IPS-NIHi7 (cell line): ENCODE results near the gene FBP2.
"Not testable (repeated sequence)": the region's sequence is repeated elsewhere in the genome, so short reads cannot be mapped to it uniquely, and the experiment has no call there.

Source experiments
- DNase-seq: peaks from one replicate; pipeline ENCODE4 v3.0.0; 2012; ENCODE audit warnings: mixed read lengths; ENCODE audit errors: extremely low spot score

The FBP2 gene

DNA sequence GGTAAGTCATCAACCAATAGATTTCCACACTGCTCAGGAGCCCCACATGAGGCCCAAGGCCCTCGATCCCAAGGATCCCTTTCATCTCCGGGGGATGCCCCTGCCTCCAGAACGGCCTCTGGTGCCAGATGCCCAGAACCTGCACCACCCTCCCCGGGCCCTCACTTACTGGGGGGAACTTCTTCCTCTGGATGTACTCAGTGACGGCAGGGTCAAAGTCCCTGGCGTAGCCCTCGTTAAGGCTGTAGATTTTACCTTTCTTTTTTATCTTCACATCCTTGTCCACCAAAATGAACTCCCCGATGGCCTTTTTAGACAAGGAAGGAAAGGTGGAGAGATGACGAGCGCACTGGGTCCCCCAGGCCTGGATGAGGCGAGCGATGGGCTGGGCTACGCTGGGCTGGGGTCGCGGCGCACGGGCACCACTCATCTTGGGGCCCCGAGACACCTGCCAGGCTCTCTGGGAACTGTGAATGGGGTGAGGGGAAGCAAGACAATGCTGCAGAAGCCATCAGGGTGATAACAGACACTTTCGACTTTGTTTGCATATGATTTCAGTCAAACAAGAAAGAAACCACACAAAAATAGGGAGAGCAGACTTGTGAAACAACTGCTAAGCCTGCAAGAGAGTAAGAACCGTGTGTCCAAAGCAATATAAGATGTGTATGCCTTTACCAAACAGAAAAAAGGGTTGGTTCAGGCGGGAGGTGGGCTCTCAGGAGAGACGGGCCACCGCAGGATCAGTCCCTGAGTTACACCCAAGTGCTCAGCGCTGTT lies 13.2 kb upstream of the FBP2 start:
- DNase-seq = no peak

GRCh38 chr9:94603259-94604160 lies 9.9 kb upstream of the FBP2 start:
- DNase-seq = peak; percentile 96

DNA sequence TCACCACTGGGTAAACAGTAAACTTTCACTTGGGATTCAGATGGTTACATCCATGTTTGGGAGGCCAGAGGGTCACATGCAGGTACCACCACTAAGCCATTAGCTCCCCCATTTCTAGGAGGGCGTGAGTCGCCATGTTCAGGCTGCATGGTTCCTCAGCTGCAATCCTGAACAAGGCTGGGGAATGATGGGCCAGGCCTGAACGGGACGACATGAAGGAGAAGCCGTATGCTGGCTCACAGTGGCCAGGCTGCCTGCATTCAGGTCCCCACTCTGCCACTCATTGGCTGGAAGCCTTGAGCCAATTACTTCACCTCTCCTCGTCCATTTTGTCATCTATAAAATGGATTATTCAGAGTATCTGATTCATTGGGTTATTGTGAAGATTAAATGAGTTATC lies 9.0 kb upstream of the FBP2 start:
- DNase-seq = no peak

DNA sequence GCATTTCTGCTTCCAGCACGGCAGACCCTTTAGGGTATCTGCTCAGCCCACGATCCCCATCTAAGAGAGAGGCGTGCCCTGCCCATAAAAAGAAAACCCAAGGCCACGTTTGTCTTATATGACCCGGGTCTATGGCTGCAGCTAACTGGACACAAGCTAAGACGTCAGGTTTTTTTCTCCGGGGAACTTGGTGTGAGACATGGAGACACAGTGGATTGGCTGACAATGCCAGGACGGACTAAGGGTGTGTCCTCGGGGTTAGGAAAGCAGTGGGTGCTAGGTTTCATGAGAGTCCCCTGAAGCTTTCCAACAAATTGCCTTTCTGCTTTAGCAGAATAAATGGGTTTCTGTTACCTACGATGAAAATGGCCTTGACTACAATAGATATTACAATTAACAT lies 7.1 kb upstream of the FBP2 start:
- DNase-seq = no peak

GRCh38 chr9:94600258-94600657 lies 6.6 kb upstream of the FBP2 start:
- DNase-seq = no peak

GRCh38 chr9:94599102-94599501 lies 5.5 kb upstream of the FBP2 start:
- DNase-seq = no peak

GRCh38 chr9:94592683-94593082 lies 941 bp downstream of the FBP2 start:
- DNase-seq = not testable (repeated sequence)

DNA sequence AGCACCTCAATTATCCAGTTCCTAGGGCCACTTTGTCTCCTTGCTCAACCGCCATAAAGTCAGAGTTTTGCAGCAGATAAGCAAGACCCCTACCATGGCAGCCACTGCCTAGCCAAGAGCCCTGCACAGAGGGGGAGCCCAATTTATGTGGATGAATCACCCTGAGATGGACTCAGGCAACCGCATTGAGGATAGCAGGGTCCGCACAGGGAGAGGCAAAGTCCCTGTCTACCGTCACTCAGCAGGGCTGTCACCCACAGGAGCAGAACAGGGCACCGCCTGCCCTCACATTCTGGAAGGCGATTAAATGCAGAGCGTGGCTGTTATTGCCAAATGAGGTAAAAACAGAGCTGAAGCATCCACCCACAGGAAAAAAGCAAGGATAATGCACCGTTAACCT lies 1.7 kb downstream of the FBP2 start:
- no peak for DNase-seq

DNA sequence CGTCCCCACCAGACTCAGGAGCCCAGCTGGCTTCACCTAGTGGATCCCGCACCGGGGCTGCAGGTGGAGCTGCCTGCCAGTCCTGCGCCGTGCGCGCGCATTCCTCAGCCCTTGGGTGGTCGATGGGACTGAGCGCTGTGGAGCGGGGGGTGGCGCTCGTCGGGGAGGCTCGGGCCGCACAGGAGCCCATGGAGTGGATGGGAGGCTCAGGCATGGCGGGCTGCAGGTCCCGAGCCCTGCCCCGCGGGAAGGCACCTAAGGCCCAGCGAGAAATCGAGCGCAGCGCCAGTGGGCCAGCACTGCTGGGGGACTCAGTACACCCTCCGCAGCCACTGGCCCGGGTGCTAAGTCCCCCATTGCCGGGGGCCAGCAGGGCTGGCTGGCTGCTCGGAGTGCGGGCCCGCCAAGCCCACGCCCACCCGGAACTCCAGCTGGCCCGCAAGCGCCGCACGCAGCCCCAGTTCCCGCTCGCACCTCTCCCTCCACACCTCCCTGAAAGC lies 2.5 kb downstream of the FBP2 start:
- not testable (repeated sequence) for DNase-seq

DNA sequence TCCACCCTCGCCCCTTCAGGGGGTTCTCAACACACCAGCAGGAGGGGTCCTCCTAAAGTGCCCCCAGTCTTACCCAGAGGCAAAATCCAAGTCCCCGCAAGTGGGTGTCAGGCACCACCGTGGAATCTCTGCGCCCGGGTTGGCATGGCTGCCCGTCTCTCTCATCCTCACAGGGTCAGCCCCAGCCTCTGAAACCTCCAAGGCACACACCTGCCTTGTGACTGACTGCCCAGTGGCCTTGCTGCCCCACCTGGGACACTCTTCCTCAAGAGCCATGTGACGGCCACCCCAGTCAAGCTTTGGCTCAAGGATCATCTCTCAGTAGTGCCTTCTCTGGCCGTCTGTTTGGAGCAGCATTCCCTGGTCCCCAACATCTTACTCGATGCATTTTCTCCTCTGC lies 4.9 kb downstream of the FBP2 start:
- no peak for DNase-seq

DNA sequence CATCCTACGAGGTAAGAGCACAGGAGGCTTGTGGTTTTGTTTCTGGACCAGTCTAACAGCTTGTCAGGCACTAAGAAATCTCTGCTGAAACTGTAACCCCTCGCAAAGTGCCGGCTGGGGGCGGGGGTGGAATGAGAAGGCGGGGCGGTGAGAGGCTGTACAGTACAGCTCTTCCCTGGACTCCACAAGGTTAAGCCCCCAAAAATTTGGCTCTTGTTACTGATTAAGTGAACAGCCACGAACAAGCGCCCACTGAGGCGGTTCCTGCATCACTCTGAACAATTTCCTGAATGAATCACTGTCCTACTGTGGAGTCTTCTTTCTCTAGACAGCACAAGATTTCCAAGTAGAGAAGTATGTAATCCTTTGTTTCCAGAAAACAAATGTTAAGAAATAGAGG lies 6.8 kb downstream of the FBP2 start:
- no peak for DNase-seq

- no peak for DNase-seq
Measured at GRCh38 chr9:94586316-94586715, 7.3 kb downstream of the FBP2 start.

DNA sequence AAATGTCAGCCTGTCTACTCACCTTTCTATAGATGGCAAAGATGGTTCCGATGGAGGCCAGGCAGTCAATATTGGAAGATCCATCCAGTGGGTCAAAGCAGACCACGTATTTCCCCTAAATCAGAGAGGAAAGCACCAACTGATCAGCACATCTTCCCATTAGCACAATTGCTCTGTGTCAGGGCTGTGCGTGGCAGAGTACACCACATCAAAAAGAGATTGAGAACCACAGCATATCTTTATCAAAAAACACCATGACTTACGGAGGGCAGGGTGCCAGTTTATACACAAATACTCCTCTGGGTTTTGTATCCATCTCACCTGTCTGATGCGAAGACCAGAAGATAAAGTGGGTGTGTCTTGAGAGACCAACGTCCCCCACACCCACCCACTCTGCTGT lies 9.1 kb downstream of the FBP2 start:
- DNase-seq = no peak

- DNase-seq = no peak
Measured at GRCh38 chr9:94581728-94582127, 11.9 kb downstream of the FBP2 start.

DNA sequence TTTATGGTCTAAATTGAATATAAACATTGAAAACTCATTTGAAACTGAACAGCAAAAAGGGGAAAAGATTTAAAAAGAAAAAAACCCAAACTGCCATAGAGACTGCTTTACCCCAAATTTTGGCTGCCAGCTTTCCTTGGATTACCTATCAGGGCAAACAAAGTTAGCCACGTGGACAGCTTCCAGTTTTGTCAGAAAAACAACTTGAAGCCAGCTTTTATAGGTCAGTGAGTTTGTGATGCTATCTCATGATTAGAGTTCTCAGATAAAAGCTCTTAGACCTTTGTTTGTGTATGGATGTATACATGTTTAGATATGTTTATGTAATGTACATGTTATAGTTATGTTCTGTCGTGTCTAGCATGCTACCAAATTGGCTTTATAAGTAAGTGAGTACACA lies 16.1 kb downstream of the FBP2 start:
- DNase-seq = no peak

GRCh38 chr9:94577036-94577435 lies 16.6 kb downstream of the FBP2 start:
- DNase-seq = no peak

DNA sequence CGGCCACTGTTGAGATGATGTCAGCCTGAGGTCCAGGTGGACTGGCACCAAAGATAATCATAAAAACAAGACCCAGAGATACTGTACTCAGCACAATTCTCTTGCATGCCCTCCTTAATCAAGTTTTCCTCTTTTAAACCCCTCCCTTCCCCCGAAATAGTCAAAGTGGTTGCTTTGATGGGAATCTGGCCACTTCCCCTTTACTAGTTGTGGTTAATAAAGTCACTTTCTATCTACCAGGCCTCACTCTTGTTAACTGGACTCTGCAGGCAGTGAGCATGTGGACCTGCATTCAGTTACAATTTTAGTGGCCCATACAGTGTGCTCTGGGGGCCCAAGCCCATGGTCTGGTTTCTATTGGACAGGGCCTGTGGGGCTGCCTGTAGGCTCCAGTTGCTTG lies 17.5 kb downstream of the FBP2 start:
- DNase-seq = no peak

- no peak for DNase-seq
Measured at GRCh38 chr9:94568972-94569712, 24.5 kb downstream of the FBP2 start.

DNA sequence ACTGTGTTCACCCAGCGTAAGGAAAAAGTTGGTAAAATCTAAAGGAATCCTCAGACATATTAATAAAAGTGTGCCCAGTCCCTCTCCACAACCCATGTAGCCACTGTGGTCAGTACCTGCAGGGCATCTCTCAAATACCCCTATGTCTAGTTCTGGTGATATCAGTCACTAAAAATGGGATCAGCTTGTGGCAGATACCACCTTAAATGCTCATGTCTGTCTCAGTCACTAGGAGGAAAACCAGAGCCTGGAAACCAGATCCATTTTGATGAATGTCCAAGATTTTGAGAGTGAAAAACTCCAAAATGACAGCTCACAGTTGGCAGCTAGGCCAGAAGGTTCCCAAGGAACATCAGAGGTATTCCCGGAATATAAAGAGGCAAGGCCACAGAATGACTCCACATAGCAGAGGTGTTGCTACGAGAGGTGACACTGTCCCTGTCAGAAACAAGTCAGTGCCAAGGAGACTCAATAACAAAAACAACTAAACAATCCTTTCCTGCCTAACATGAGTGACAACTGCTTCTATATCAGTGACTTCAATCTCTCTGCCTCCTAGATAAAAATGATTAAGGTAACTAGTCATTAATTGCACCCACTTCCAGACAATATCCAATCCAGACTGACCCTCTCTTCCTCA lies 25.3 kb downstream of the FBP2 start:
- DNase-seq = no peak

DNA sequence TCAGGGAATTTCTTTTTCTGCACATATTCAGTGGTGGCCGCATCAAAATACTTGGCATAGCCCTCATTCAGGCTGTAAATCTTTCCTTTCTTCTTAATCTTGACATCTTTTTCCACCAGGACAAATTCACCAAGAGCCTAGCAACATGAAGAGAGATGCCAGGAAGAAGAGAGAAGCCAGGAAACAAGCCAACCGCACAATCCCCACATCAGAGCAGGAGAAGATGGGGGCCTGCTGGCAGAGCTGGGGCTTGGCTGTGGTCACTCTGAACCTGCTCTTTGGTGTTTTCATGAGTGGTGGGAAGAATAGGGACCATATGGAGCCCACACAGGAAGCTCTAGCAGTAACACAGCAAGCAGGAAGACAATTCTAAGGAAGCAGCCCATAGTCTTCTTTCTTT lies 26.4 kb downstream of the FBP2 start:
- DNase-seq = no peak

- no peak for DNase-seq
Measured at GRCh38 chr9:94566550-94566949, 27.1 kb downstream of the FBP2 start.

- DNase-seq = not testable (repeated sequence)
Measured at GRCh38 chr9:94564279-94564678, 29.3 kb downstream of the FBP2 start.
